ENCODE measurements around the gene CCKAR.

The CCKAR gene

DNA sequence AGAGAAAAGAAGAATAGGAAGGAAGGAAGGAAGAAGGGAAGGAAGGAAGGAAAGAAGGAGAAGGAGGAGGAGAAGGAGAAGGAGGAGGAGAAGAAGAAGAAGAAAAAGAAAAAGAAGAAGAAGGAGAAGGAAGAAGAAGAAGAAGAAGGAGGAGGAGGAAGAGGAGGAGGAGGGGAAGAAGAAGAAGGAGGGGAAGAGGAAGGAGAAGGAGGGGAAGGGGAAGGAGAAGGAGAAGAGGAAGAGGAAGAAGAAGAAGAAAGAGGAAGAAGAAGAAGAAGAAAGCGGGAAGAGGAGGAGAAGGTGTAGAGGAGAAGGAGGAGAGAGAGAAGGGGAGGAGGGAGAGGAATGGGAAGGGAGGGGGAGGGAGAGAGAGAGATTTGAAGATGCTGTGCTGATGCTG lies 22.6 kb downstream of the CCKAR start:
- Histone ChIP-seq H3K27ac (replicated peaks) (no peak overlapping the region), H3K27me3 (ENCODE audit: insufficient read depth, poor library complexity, severe bottlenecking) (no peaks in the 10 kb centered on the region), H3K4me3 (replicated peaks; ENCODE audit: insufficient read depth, low read length) (no peak overlapping the region)
- peak in 1 of 2 experiments; percentile 5 for DNase-seq (ENCODE audit: low read depth in 1 of 2, low spot score in 1 of 2)
- TF ChIP-seq, protein P1, sequence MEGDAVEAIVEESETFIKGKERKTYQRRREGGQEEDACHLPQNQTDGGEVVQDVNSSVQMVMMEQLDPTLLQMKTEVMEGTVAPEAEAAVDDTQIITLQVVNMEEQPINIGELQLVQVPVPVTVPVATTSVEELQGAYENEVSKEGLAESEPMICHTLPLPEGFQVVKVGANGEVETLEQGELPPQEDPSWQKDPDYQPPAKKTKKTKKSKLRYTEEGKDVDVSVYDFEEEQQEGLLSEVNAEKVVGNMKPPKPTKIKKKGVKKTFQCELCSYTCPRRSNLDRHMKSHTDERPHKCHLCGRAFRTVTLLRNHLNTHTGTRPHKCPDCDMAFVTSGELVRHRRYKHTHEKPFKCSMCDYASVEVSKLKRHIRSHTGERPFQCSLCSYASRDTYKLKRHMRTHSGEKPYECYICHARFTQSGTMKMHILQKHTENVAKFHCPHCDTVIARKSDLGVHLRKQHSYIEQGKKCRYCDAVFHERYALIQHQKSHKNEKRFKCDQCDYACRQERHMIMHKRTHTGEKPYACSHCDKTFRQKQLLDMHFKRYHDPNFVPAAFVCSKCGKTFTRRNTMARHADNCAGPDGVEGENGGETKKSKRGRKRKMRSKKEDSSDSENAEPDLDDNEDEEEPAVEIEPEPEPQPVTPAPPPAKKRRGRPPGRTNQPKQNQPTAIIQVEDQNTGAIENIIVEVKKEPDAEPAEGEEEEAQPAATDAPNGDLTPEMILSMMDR (IDR thresholded peaks at IDR 0.05; ENCODE audit: insufficient read depth, low read length), result no peak
- TF ChIP-seq, protein P2, sequence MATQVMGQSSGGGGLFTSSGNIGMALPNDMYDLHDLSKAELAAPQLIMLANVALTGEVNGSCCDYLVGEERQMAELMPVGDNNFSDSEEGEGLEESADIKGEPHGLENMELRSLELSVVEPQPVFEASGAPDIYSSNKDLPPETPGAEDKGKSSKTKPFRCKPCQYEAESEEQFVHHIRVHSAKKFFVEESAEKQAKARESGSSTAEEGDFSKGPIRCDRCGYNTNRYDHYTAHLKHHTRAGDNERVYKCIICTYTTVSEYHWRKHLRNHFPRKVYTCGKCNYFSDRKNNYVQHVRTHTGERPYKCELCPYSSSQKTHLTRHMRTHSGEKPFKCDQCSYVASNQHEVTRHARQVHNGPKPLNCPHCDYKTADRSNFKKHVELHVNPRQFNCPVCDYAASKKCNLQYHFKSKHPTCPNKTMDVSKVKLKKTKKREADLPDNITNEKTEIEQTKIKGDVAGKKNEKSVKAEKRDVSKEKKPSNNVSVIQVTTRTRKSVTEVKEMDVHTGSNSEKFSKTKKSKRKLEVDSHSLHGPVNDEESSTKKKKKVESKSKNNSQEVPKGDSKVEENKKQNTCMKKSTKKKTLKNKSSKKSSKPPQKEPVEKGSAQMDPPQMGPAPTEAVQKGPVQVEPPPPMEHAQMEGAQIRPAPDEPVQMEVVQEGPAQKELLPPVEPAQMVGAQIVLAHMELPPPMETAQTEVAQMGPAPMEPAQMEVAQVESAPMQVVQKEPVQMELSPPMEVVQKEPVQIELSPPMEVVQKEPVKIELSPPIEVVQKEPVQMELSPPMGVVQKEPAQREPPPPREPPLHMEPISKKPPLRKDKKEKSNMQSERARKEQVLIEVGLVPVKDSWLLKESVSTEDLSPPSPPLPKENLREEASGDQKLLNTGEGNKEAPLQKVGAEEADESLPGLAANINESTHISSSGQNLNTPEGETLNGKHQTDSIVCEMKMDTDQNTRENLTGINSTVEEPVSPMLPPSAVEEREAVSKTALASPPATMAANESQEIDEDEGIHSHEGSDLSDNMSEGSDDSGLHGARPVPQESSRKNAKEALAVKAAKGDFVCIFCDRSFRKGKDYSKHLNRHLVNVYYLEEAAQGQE (IDR thresholded peaks at IDR 0.05; ENCODE audit: insufficient replicate concordance, low read depth), result no peak
- no peak for TF ChIP-seq SPI1 (IDR thresholded peaks at IDR 0.05; ENCODE audit: borderline replicate concordance, low read depth)
- TF ChIP-seq GABPA (IDR thresholded peaks at IDR 0.05; ENCODE audit: low read depth), result no peak
- TF ChIP-seq POLR2AphosphoS5 (IDR thresholded peaks at IDR 0.05; ENCODE audit: low read depth), result no peak

DNA sequence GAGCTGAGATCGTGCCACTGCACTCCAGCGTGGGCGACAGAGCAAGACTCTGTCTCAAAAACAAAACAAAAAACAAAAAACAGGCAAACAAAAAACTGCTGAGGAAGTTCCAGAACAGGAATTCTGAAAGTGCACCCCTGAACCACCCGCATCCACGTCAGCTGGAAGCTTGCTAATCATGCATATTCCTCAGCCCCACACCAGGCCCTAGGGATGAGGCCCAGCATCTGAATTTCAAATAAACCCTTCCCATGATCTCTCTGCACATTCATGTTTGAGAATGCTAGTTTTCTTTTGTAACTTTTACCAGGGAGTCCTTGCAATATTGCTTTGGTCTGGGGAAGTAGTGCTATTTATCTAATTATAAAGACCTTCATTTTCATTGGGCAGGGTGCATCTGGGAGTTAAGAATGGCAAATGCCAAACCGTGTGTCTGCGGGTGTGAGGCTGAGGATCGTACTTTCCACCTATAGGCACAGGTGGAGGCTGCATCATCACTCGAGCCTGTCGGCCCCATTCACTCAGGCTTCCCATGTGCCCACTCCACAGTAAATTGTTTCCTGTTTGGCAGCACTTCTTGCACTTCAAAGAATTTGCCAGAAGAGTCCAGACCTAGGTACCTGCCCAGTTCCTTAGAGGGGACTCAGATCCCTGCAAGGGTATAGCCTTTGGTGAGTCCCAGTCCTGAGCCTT lies 23.6 kb downstream of the CCKAR start:
- TF ChIP-seq, protein P1 (IDR thresholded peaks at IDR 0.05; ENCODE audit: insufficient read depth, low read length), result no peak
- TF ChIP-seq, protein P2 (IDR thresholded peaks at IDR 0.05; ENCODE audit: insufficient replicate concordance, low read depth), result no peak
- no peak for TF ChIP-seq SPI1 (IDR thresholded peaks at IDR 0.05; ENCODE audit: borderline replicate concordance, low read depth)
- no peak for TF ChIP-seq POLR2AphosphoS5 (IDR thresholded peaks at IDR 0.05; ENCODE audit: low read depth)
- TF ChIP-seq GABPA (IDR thresholded peaks at IDR 0.05; ENCODE audit: low read depth), result no peak
- no peak for DNase-seq (ENCODE audit: low read depth in 1 of 2, low spot score in 1 of 2)
- Histone ChIP-seq H3K27me3 (ENCODE audit: insufficient read depth, poor library complexity, severe bottlenecking) (no peaks in the 10 kb centered on the region), H3K4me3 (replicated peaks; ENCODE audit: insufficient read depth, low read length) (no peak overlapping the region), H3K27ac (replicated peaks) (no peak overlapping the region)

DNA sequence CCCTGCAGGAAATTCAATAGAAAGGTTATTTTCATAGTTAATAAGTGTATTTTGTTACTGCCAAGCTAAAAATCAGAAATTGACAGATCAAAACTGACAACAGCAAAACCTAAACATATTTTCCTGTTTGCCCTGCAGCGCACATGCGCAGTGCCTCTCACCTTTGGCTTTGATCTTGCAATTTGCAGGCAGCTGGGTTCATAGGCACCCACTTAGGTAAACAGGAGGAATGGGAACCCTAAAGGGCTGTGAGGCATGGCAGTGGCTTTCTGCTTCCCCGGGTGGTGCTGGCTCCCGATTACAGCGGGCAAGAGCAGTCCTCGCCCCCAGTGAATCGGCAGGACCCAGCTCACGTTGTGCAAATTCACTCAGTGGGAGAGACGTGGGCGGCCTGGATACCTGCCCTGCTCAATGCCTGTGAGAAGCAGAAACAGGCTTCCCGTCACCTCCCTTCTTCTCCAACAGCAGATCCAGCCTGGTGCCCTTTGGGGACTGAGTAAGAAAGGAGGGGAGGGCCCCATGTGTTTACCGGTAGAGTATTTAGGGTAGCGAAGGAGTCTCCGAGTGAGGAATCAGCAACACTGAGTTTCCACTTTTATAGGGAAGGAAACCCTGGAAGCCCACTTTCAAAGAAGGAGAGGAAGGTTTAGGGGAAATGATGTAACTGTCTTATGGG lies 25.7 kb downstream of the CCKAR start:
- H3K4me3 ChIP-seq (replicated peaks; ENCODE audit: insufficient read depth, low read length), result no peak overlapping the region
- DNase-seq (ENCODE audit: low read depth in 1 of 2, low spot score in 1 of 2), result no peak

More for the DNA sequence above, 25.7 kb downstream of the CCKAR start:
- Histone ChIP-seq H3K27me3 (ENCODE audit: insufficient read depth, poor library complexity, severe bottlenecking) (no peaks in the 10 kb centered on the region), H3K27ac (replicated peaks) (no peak overlapping the region)
- TF ChIP-seq GABPA (IDR thresholded peaks at IDR 0.05; ENCODE audit: low read depth) (no peak), SPI1 (IDR thresholded peaks at IDR 0.05; ENCODE audit: borderline replicate concordance, low read depth) (no peak), POLR2AphosphoS5 (IDR thresholded peaks at IDR 0.05; ENCODE audit: low read depth) (no peak)
- TF ChIP-seq, protein P2 (IDR thresholded peaks at IDR 0.05; ENCODE audit: insufficient replicate concordance, low read depth), result no peak
- TF ChIP-seq, protein P1 (IDR thresholded peaks at IDR 0.05; ENCODE audit: insufficient read depth, low read length), result no peak

All from HL-60 (cell line).